ENCODE data around the gene GCFC2. TPM values are rescaled to one million over a fixed set of nuclear protein-coding genes. Genes with fewer than 3 reads are reported as not detected.
"Not testable (repeated sequence)": the region's sequence is repeated elsewhere in the genome, so short reads cannot be mapped to it uniquely, and the experiment has no call there.

Gene GCFC2
- total RNA-seq, 4 donors from 2014 or later: 14.2 to 33.6 (median 22.8) TPM

- Histone ChIP-seq H3K27me3 (peaks cover 18% of the 10 kb centered on the region), H3K36me3 (no peaks in the 10 kb centered on the region), H3K9me3 (no peaks in the 10 kb centered on the region), H3K4me3 (no peak overlapping the region), H3K4me1 (no peaks in the 10 kb centered on the region), H3K27ac (no peak overlapping the region)
- no peak for ATAC-seq
- TF ChIP-seq CTCF (IDR thresholded peaks at IDR 0.05) (no peak), EP300 (IDR thresholded peaks at IDR 0.05) (no peak), POLR2AphosphoS5 (IDR thresholded peaks at IDR 0.05) (no peak), POLR2A (IDR thresholded peaks at IDR 0.05) (no peak)
- WGBS, 2 donors (ENCODE audit: low coverage in 1 of 2): 78 to 81% methylated on average over 1 of the region's 1 CpG
These were observed 8.9 kb upstream of the GCFC2 start for GRCh38 chr2:75719616-75720015.

GRCh38 chr2:75716406-75716805 is 5.7 kb upstream of the GCFC2 start:
- H3K9me3 ChIP-seq: no peaks in the 10 kb centered on the region
- no peaks in the 10 kb centered on the region for H3K36me3 ChIP-seq
- no peaks in the 10 kb centered on the region for H3K27me3 ChIP-seq
- TF ChIP-seq EP300 (IDR thresholded peaks at IDR 0.05) (no peak), POLR2AphosphoS5 (IDR thresholded peaks at IDR 0.05) (no peak), CTCF (IDR thresholded peaks at IDR 0.05) (no peak), POLR2A (IDR thresholded peaks at IDR 0.05) (no peak)
- WGBS, 2 donors (ENCODE audit: low coverage in 1 of 2): 31 to 57% methylated on average over 3 of the region's 3 CpGs
- no peaks in the 10 kb centered on the region for H3K4me1 ChIP-seq
- H3K27ac ChIP-seq: no peak overlapping the region
- H3K4me3 ChIP-seq: no peak overlapping the region
- ATAC-seq: no peak

DNA sequence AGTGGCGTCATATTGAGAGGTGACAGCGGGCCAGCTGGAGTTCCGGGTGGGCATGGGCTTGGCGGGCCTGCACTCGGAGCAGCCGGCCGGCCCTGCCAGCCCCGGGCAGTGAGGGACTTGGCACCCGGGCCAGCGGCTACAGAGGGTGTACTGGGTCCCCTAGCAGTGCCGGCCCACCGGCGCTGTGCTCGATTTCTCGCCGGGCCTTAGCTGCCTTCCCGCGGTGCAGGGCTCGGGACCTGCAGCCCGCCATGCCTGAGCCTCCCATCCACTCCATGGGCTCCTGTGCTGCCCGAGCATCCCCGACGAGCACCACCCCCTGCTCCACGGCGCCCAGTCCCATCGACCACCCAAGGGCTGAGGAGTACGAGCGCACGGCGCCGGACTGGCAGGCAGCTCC is 875 bp upstream of the GCFC2 start:
- not testable (repeated sequence) for H3K4me3 ChIP-seq, ATAC-seq, H3K9me3 ChIP-seq, H3K36me3 ChIP-seq, H3K27me3 ChIP-seq
- Histone ChIP-seq H3K27ac (peak overlapping the region in 1 of 4 donors; percentile 85), H3K4me1 (peaks cover 0 to 16% (median 9%) of the 10 kb centered on the region in 3 donors)
- WGBS, 2 donors (ENCODE audit: low coverage in 1 of 2): 83% methylated on average over 1 of the region's 31 CpGs; no CpG with 5 or more reads in 1 of the 2 donors

DNA sequence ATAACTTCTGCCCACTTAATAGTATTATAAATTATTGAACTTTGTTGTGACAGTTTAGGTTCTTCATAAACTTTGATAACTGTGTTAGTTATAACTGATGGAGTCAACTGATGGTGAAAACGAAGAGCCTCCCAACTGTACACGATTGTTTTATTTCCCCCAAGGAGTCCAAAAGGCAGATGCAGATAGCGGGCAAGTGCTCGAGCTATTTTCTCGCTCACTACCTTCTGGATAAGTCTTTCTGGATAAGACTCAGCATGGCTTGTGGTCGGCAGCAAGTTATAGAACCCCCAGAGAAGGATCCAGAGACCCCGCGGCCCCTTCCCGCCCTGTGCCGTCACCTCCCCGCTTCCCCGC is 517 bp downstream of the GCFC2 start:
- peak overlapping the region; percentile 59 to 95 for H3K4me3 ChIP-seq
- no peak for ATAC-seq
- H3K36me3 ChIP-seq: peaks cover 0 to 11% of the 10 kb centered on the region in 2 donors
- H3K27ac ChIP-seq: peak overlapping the region; percentile 81 to 91 (median 88)
- 0% methylated on average over 2 to 6 of the region's 12 CpGs for WGBS, 2 donors (ENCODE audit: low coverage in 1 of 2)
- no peaks in the 10 kb centered on the region for H3K9me3 ChIP-seq
- no peaks in the 10 kb centered on the region for H3K27me3 ChIP-seq
- no peak for TF ChIP-seq POLR2A (IDR thresholded peaks at IDR 0.05)
- H3K4me1 ChIP-seq: peaks cover 0 to 16% (median 9%) of the 10 kb centered on the region in 3 donors

DNA sequence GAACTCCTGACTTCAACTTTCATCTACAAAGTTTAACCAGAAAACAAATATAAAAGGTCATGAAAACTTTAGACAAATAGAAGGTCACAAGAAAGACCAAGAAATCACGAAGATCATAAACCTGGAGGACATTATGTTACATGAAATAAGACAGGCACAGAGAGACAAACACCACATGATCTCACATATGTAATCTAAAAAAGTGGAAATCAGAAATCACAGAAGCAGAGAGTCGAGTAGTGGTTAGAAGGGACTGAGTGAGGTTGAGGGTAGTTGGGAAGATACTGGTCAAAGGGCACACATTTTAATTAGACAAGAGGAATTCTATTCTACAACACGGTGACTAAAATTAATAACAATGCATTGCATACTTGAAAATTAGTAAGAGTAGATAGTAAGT is 1.4 kb downstream of the GCFC2 start:
- Histone ChIP-seq H3K9me3 (no peaks in the 10 kb centered on the region), H3K4me1 (peaks cover 0 to 16% (median 9%) of the 10 kb centered on the region in 3 donors), H3K4me3 (peak overlapping the region in 1 of 2 donors; percentile 59), H3K27me3 (no peaks in the 10 kb centered on the region), H3K36me3 (peaks cover 0 to 20% of the 10 kb centered on the region in 2 donors), H3K27ac (no peak overlapping the region)
- no peak for TF ChIP-seq CTCF (IDR thresholded peaks at IDR 0.05)
- TF ChIP-seq EP300 (IDR thresholded peaks at IDR 0.05): no peak
- TF ChIP-seq POLR2AphosphoS5 (IDR thresholded peaks at IDR 0.05): no peak
- no peak for TF ChIP-seq POLR2A (IDR thresholded peaks at IDR 0.05)
- no peak for ATAC-seq
- WGBS, 2 donors (ENCODE audit: low coverage in 1 of 2): 32 to 54% methylated on average over 3 of the region's 3 CpGs

- TF ChIP-seq POLR2A (IDR thresholded peaks at IDR 0.05): no peak
- no peak for TF ChIP-seq CTCF (IDR thresholded peaks at IDR 0.05)
- TF ChIP-seq POLR2AphosphoS5 (IDR thresholded peaks at IDR 0.05): no peak
- TF ChIP-seq EP300 (IDR thresholded peaks at IDR 0.05): no peak
- 51 to 60% methylated on average over 3 of the region's 3 CpGs for WGBS, 2 donors (ENCODE audit: low coverage in 1 of 2)
- ATAC-seq: no peak
- Histone ChIP-seq H3K27me3 (no peaks in the 10 kb centered on the region), H3K4me3 (no peak overlapping the region), H3K4me1 (peaks cover 0 to 16% (median 9%) of the 10 kb centered on the region in 3 donors), H3K9me3 (no peaks in the 10 kb centered on the region), H3K27ac (no peak overlapping the region), H3K36me3 (peaks cover 0 to 34% of the 10 kb centered on the region in 2 donors)
These were observed 2.8 kb downstream of the GCFC2 start for GRCh38 chr2:75707901-75708300.

Data from gastroesophageal sphincter (tissue), 4 donors.